ENCODE measurements around the gene ARSI. TPM values are rescaled to one million over a fixed set of nuclear protein-coding genes. Genes with fewer than 3 reads are reported as not detected.

The ARSI gene
- polyA plus RNA-seq, 1 of the 3 experiments (the other 2 are of a cell fraction) = 0.20 TPM

- no peak for TF ChIP-seq PBX3 (IDR thresholded peaks at IDR 0.05)
- TF ChIP-seq USF2 (IDR thresholded peaks at IDR 0.05; ENCODE audit: borderline replicate concordance, low read depth, low read length) = no peak
- TF ChIP-seq SIN3A (IDR thresholded peaks at IDR 0.05; ENCODE audit: borderline replicate concordance, low read depth, low read length) = no peak
- TF ChIP-seq EP300 (IDR thresholded peaks at IDR 0.05; ENCODE audit: borderline replicate concordance in 1 of 2, low read depth in 1 of 2, low read length in 1 of 2) = no peak
- TF ChIP-seq JUND (IDR thresholded peaks at IDR 0.05) = no peak
Observed at GRCh38 chr5:150263375-150263775, 39.3 kb downstream of the ARSI start (continued).

GRCh38 chr5:150262502-150262901 is 40.2 kb downstream of the ARSI start:
- H3K9ac ChIP-seq = no peak overlapping the region
- H3K4me3 ChIP-seq (ENCODE audit: low read depth in 2 of 2, low read length in 1 of 2) = no peak overlapping the region
- no peaks in the 10 kb centered on the region for H3K27me3 ChIP-seq (ENCODE audit: insufficient read depth)
- H3K27ac ChIP-seq (ENCODE audit: low read depth in 2 of 2, low read length in 1 of 2) = no peak overlapping the region
- no peak overlapping the region for H2AFZ ChIP-seq (ENCODE audit: low read depth)
- 96% methylated on average over 7 of the region's 7 CpGs for WGBS (ENCODE audit: low lambda C conversion rate)
- no peaks in the 10 kb centered on the region for H3K79me2 ChIP-seq (ENCODE audit: insufficient read depth)
- H4K20me1 ChIP-seq (ENCODE audit: insufficient read depth) = no peaks in the 10 kb centered on the region
- TF ChIP-seq ELF1 (IDR thresholded peaks at IDR 0.05) (no peak), RFX5 (IDR thresholded peaks at IDR 0.05; ENCODE audit: low read length) (no peak), CHD2 (IDR thresholded peaks at IDR 0.05; ENCODE audit: low read length, partially characterized antibody) (no peak), MXI1 (IDR thresholded peaks at IDR 0.05; ENCODE audit: low read depth, low read length) (no peak), MAX (IDR thresholded peaks at IDR 0.05; ENCODE audit: low read depth) (no peak), EP300 (IDR thresholded peaks at IDR 0.05; ENCODE audit: borderline replicate concordance in 1 of 2, low read depth in 1 of 2, low read length in 1 of 2) (no peak), IRF3 (IDR thresholded peaks at IDR 0.05; ENCODE audit: low read depth, low read length) (no peak), NFIC (IDR thresholded peaks at IDR 0.05; ENCODE audit: borderline replicate concordance) (no peak), EZH2phosphoT487 (IDR thresholded peaks at IDR 0.05; ENCODE audit: borderline replicate concordance, low read depth) (no peak), FOXJ3 (CRISPR knock-in tag; IDR thresholded peaks at IDR 0.05) (no peak), FOXM1 (IDR thresholded peaks at IDR 0.05; ENCODE audit: low read depth) (no peak), RCOR1 (IDR thresholded peaks at IDR 0.05; ENCODE audit: low read length) (no peak), ZBTB33 (IDR thresholded peaks at IDR 0.05; ENCODE audit: borderline replicate concordance, low read depth) (no peak), REST (IDR thresholded peaks at IDR 0.05; ENCODE audit: low read depth, low read length) (no peak)
- no peaks in the 10 kb centered on the region for H3F3A ChIP-seq (replicated peaks; ENCODE audit: insufficient read depth)
- no peak for DNase-seq
- peaks cover 19 to 31% of the 10 kb centered on the region in 2 experiments; a peak in 3 of 4 replicates for H3K4me1 ChIP-seq (ENCODE audit: control insufficient read depth in 1 of 2, insufficient read depth in 2 of 2, low read depth in 1 of 2, low read length in 1 of 2)
- H3K9me2 ChIP-seq = no peaks in the 10 kb centered on the region
- H3K9me3 ChIP-seq = no peaks in the 10 kb centered on the region
- POLR2A ChIA-PET = interaction anchor here (0.6 to 1.1 kb wide), 2 partner anchors 148 to 173 kb away, joined by 3 read pairs; no protein-coding TSS in a partner anchor
- H3K36me3 ChIP-seq (replicated peaks in 1 of 2; ENCODE audit: control insufficient read depth in 1 of 2, insufficient read depth in 2 of 2, low read length in 1 of 2) = no peaks in the 10 kb centered on the region
- H3K4me2 ChIP-seq = no peak overlapping the region; the same call in 1 of the 2 replicates
- CTCF ChIA-PET = interaction anchor here (1.0 to 4.0 kb wide), 4 partner anchors 10 to 88 kb away, joined by 3 to 15 read pairs (median 6); no protein-coding TSS in a partner anchor
